Colonic mucosa (tissue), 4 donors: ENCODE results near the gene DGAT2. TPM values are rescaled to one million over a fixed set of nuclear protein-coding genes. Genes with fewer than 3 reads are reported as not detected.

Experiments
- DNase-seq: peaks from one replicate; pipeline ENCODE4 v3.0.0-alpha.2; 2020
- H3K27ac ChIP-seq: fragments of 200-600 bp; one replicate; pipeline ENCODE4 v1.8.0; 2021
- H3K27me3 ChIP-seq: fragments of 200-600 bp; one replicate; pipeline ENCODE4 v1.8.0; 2021
- H3K36me3 ChIP-seq: fragments of 200-600 bp; one replicate; pipeline ENCODE4 v1.8.0; 2021
- H3K4me1 ChIP-seq: fragments of 200-600 bp; one replicate; pipeline ENCODE4 v1.8.0; 2021; ENCODE audit warnings: mild to moderate bottlenecking
- H3K4me3 ChIP-seq: fragments of 200-600 bp; one replicate; pipeline ENCODE4 v1.8.0; 2021
- H3K9ac ChIP-seq, 2 donors: one replicate each; pipeline ENCODE4 v1.7.0; 2013; ENCODE audit warnings: control low read depth in 2 of 2, low read depth in 2 of 2, low read length in 2 of 2
- H3K9me3 ChIP-seq: fragments of 200-600 bp; one replicate; pipeline ENCODE4 v1.8.0; 2021
- intact Hi-C: fragments of 100-400 bp; cut with DNase I; formaldehyde crosslinking; loops from one replicate; pipeline ENCODE4 v1.14.1; 2022
- total RNA-seq, 2 donors: library from RNA; stranded (reverse); fragmentation: NEBNext Ultra II Directional in 1 of 2; extraction: Animal tissue kit (Norgen Biotek cat#: 25700) in 1 of 2; gene quantifications; one replicate each; pipeline ENCODE4 v1.2.1, GENCODE V29; 2021
- TF ChIP-seq, protein P1 (sequence below): fragments of 200-600 bp; IDR thresholded peaks from one replicate; pipeline ENCODE4 v1.8.0; 2022; ENCODE audit warnings: antibody characterized with exemption, mild to moderate bottlenecking
- donor health status: healthy.
- donor health status: DM: no; HTN: no; CAD: no.
- donor health status: DM: no; HTN: no; CAD: no.

Gene DGAT2
- total RNA-seq, 2 donors from 2014 or later, result 3.0 to 5.9 TPM

DNA sequence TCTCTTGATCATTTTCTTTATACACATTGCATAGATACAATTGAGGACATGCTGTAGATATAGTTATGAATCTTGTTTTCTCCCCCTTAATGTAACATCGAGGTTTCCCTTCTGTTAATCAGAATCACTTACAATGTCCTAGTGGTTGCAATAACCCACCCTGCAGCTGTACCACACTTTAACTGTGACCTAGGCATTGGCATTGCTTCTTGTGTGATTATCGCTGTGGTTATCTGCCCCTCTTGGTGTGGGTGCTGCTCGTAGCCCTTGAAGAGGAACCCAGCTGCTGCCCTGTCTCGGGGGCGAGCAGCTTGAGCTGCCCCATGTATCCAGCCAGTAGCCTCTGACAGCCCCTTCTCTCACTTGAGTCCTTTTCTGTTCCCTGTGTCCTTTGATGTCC is 1.5 kb downstream of the DGAT2 start:
- no peaks in the 10 kb centered on the region for H3K36me3 ChIP-seq
- peaks cover 7% of the 10 kb centered on the region for H3K4me1 ChIP-seq
- no peak for DNase-seq
- intact Hi-C loops, result no loop called here
- no peak overlapping the region for H3K27ac ChIP-seq
- no peaks in the 10 kb centered on the region for H3K9me3 ChIP-seq
- no peak overlapping the region for H3K4me3 ChIP-seq
- TF ChIP-seq, protein P1, sequence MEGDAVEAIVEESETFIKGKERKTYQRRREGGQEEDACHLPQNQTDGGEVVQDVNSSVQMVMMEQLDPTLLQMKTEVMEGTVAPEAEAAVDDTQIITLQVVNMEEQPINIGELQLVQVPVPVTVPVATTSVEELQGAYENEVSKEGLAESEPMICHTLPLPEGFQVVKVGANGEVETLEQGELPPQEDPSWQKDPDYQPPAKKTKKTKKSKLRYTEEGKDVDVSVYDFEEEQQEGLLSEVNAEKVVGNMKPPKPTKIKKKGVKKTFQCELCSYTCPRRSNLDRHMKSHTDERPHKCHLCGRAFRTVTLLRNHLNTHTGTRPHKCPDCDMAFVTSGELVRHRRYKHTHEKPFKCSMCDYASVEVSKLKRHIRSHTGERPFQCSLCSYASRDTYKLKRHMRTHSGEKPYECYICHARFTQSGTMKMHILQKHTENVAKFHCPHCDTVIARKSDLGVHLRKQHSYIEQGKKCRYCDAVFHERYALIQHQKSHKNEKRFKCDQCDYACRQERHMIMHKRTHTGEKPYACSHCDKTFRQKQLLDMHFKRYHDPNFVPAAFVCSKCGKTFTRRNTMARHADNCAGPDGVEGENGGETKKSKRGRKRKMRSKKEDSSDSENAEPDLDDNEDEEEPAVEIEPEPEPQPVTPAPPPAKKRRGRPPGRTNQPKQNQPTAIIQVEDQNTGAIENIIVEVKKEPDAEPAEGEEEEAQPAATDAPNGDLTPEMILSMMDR, result no peak
- H3K9ac ChIP-seq, result no peak overlapping the region
- H3K27me3 ChIP-seq, result peaks cover 5% of the 10 kb centered on the region

DNA sequence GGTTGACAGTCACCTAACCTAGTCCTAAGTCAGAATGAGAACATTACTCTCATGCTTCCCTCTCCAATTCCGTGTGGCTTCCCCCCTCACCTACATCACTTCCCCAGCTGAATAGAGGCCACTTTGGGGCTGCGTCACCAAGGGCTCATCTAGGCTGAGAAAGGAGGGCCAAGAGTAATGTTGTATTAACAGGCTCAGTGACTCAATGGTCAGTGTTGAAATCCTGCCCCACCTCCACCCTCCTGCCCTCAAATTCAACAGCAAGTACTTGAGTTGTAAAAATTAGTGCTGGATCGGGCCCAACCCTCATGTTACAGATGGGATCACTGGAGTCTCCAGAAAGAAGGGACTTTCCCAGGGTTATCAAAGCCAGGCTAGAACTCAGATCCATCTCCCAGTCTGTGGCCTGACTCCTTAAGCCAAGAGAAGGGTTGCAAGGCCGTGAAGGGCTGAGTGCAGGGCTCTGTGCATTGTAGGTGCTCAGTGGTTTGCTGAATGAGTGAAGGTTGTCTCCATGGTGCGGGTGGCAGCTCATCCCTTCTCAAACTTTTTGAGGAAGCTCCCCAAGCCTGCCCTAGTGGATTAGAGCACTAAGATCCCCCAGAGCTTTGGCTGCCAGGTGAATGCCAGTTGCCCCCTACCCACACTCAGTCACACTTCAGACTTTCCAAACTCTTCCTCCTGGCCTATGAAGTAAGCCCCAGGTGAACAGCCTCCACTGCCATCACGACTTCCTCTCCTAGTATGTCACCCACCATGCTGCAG is 3.2 kb downstream of the DGAT2 start:
- Histone ChIP-seq H3K9me3 (no peaks in the 10 kb centered on the region), H3K4me1 (peaks cover 7% of the 10 kb centered on the region), H3K27ac (no peak overlapping the region), H3K27me3 (peaks cover 5% of the 10 kb centered on the region), H3K36me3 (no peaks in the 10 kb centered on the region), H3K4me3 (no peak overlapping the region), H3K9ac (no peak overlapping the region)
- intact Hi-C loops, result no loop called here
- no peak for DNase-seq
- TF ChIP-seq, protein P1, result no peak

DNA sequence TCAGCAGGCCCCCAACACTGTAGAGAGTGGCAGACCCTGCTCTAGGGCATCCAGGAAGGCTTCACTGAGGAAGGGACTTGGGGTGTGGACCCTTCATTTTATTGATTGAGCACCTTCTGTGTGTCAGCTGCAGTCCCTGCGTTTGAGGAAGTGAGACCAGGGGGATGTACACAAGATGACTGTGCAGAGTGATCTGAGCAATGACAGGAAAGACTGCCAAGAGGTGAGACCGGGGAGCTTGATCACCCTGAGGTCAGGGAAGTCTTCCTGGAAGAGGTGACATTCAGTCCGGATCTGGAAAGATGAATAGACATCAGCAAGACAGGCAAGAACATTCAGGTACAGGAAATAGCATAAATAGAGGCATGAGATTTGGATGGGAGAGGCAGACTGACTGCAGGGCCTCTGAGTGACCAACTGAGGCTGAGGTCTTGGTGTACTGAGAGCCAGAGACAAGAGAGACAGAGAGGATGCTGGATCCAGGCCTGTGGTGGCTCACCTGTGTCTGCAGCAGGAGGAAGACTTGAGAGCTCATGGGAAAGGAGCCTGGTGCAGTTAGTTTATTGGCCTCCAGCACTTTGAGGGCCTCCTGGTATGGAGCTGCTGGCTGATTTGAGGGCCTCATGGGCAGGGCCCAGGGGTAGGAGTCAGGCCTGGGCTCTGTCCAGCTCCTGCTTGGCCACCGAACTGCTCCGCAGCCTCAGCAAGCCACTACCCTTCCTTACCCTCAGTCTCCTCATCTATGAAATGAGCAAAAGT is 5.2 kb downstream of the DGAT2 start:
- H3K4me1 ChIP-seq, result peaks cover 3% of the 10 kb centered on the region
- no peaks in the 10 kb centered on the region for H3K9me3 ChIP-seq
- no peak overlapping the region for H3K4me3 ChIP-seq
- TF ChIP-seq, protein P1, result no peak
- no peak overlapping the region for H3K9ac ChIP-seq
- DNase-seq, result no peak
- H3K27ac ChIP-seq, result no peak overlapping the region
- peaks cover 3% of the 10 kb centered on the region for H3K27me3 ChIP-seq
- intact Hi-C loops, result no loop called here
- no peaks in the 10 kb centered on the region for H3K36me3 ChIP-seq

DNA sequence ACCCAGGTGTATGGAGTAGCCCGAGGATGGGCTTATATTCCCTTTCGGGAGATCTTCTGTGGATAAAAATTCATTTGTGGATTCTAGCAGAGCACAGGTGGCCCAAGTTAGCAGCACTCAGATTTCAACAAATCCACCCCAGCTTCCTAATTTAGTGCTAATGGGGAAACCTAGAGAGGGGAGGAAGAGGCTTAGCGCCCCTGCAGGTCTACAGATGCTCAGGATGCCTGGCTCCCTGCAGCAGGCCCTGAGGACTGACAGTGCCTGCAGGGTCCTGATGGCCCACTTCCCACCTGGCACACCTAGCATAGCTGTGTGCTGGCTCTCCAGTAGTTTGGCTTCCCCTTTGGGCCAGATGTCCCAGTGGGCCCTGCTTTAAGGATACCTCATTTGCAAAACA is 6.5 kb downstream of the DGAT2 start:
- DNase-seq, result no peak
- no peaks in the 10 kb centered on the region for H3K9me3 ChIP-seq
- H3K4me3 ChIP-seq, result no peak overlapping the region
- intact Hi-C loops, result no loop called here
- no peaks in the 10 kb centered on the region for H3K4me1 ChIP-seq
- no peaks in the 10 kb centered on the region for H3K36me3 ChIP-seq
- H3K27me3 ChIP-seq, result no peaks in the 10 kb centered on the region
- H3K27ac ChIP-seq, result no peak overlapping the region
- no peak overlapping the region for H3K9ac ChIP-seq
- TF ChIP-seq, protein P1, result no peak

DNA sequence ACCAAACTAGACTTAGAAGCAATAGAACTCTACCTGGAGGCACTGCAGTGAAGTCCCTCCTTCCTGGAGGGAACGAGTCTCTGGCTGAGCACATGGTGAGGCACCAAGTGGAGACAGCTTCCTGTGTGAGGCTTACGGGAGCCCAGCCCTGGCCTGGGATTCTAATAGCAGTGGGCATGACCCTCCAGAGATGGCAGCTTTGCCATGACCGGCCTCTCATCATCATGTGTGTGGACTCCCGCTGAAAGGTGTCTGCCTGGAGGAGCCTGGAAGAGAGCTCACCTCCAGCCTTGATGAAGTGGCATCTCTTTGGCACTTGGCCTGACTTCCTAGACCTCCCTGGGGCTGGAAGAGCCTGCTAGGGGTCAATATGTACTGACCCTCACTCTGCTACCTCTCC is 8.0 kb downstream of the DGAT2 start:
- Histone ChIP-seq H3K27me3 (no peaks in the 10 kb centered on the region), H3K4me3 (no peak overlapping the region), H3K9me3 (no peaks in the 10 kb centered on the region), H3K36me3 (no peaks in the 10 kb centered on the region), H3K27ac (no peak overlapping the region), H3K4me1 (no peaks in the 10 kb centered on the region), H3K9ac (no peak overlapping the region)
- TF ChIP-seq, protein P1, result no peak
- DNase-seq, result no peak
- intact Hi-C loops, result no loop called here
